BE2C (cell line): ENCODE results near the gene FOXA2.

Source experiments
- DNase-seq: peaks from one replicate; pipeline ENCODE4 v3.0.0-alpha.2; 2020
- H3K27me3 ChIP-seq: fragments of 250-450 bp; sonication (Bioruptor Pico); 2 replicates; pipeline ENCODE4 v1.5.1; 2020; ENCODE audit warnings: mild to moderate bottlenecking
- H3K36me3 ChIP-seq: fragments of 250-450 bp; sonication (Bioruptor Pico); 2 replicates; pipeline ENCODE4 v1.5.1; 2020; ENCODE audit warnings: mild to moderate bottlenecking
- H3K4me1 ChIP-seq: fragments of 250-450 bp; sonication (Bioruptor Pico); 2 replicates; pipeline ENCODE4 v1.5.1; 2020
- H3K4me3 ChIP-seq: 2 replicates; pipeline ENCODE4 v1.5.1; 2011; ENCODE audit warnings: low read depth, low read length
- H3K9me3 ChIP-seq: fragments of 250-450 bp; sonication (Bioruptor Pico); 2 replicates; pipeline ENCODE4 v1.5.1; 2020
- CTCF ChIP-seq: IDR thresholded peaks from 2 replicates; pipeline ENCODE4 v1.5.1; 2012; ENCODE audit warnings: mild to moderate bottlenecking, low read depth, low read length

The FOXA2 gene

DNA sequence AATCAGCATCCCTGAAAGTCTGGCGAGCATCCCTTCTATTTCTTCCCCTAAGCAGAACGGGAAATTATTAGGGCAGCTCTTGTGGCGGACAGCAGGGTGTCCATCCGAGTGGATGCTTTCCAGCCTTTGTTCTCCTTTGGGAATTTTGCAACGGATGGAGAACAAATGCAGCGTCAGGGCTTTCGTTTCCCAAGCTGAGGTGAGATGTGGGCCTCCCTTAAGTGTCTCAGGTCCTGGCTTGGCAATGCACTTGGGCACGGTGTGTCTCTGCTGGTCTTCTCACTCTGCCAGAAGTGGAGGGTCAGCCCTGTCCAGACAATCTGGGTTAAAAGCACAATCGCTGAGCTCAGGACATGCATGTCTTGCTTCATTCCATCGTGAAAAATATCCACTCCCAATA is 43.5 kb downstream of the FOXA2 start:
- Histone ChIP-seq H3K4me3 (no peak overlapping the region), H3K27me3 (no peaks in the 10 kb centered on the region), H3K4me1 (no peaks in the 10 kb centered on the region), H3K9me3 (no peaks in the 10 kb centered on the region), H3K36me3 (no peaks in the 10 kb centered on the region)
- DNase-seq, result no peak
- no peak for TF ChIP-seq CTCF

DNA sequence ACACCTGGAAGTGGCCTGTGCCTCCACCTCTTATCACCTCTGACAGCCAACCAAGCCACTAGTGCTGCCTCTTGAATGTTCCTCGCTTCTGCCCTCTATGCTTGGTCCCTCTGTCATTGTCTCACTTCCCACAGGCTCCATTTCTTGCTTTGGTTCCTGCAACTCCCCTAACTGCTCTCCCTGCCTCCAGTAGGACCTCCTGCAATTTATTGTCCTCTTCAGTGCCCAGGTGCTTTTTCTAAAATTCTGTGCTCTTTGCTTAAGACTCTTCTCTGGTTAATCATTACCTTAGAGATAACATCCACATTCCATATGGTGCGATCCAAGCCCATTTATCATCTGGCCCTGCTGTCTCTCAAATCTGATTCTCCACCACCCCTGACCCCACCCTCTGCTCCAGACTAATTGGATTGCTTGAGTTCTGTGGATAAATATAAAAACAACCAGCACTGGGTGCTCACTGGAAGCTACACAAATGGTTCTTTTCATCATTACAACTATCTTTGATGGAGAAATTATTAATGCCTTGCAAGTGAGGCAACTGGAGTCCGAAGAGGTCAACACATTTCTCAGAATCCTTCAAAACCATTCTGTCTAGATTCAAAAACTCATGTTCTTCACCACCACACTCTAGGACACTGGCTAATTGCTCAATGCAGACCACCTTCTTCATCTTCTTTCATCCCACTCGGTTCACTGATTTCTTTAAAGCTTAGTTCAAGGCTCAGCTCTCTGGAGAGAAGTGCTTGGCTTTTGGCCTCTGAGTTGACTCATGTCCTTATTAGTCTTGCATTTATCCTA is 47.2 kb downstream of the FOXA2 start:
- no peak for TF ChIP-seq CTCF
- Histone ChIP-seq H3K9me3 (no peaks in the 10 kb centered on the region), H3K27me3 (no peaks in the 10 kb centered on the region), H3K4me3 (no peak overlapping the region), H3K4me1 (no peaks in the 10 kb centered on the region), H3K36me3 (no peaks in the 10 kb centered on the region)
- no peak for DNase-seq

DNA sequence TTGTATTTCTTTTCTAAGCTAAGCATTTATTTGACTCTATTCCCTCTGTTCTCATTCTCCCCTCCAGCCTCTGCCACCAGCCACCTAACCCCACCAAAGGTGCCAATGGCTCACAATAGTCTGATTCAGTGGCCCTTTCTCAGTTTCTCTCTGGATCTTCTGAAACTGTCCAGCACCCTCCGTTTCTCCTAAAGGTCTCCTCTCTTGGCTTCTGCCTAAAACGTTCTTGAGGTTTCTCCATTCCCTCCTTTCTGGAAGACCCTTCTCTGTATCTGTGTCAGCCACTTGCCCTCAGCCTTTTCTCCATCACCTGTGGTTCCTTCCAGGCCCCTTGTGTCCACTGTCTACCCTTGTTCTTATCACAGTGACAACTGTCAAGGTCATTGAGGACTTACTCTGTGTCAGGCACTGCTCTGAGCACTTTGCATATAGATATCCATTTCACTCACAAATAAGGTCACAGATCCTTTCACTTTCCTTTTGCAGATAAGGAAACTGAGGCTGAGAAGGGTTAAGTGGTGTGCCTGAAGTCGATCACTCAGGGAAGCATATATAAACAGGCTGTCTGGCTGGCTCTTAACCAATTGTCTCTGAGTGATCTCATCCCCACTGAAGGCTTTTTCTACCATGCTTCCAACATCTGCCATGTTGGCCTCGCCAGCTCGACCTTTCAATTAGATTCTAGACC is 48.1 kb downstream of the FOXA2 start:
- Histone ChIP-seq H3K4me1 (no peaks in the 10 kb centered on the region), H3K36me3 (no peaks in the 10 kb centered on the region), H3K9me3 (no peaks in the 10 kb centered on the region), H3K4me3 (no peak overlapping the region), H3K27me3 (no peaks in the 10 kb centered on the region)
- DNase-seq, result no peak
- no peak for TF ChIP-seq CTCF

DNA sequence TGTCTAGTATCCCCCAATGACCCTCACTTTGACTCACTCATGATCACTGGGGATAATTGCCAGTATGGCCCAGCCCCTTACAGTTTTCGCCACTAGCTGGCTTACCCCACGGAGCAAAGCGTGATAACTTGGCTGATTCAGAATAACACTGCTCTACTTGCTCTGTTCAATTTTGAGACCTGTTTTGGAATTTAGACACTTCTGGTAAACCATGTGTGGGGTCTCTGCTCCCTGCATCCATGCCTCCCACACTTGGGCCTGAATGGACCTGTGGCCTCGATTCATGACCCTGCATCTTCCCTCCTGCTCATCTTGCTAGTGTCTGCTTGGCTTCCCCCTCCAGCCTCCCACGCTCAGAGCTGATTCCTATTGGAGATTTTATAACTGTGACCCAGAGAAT is 48.9 kb downstream of the FOXA2 start:
- DNase-seq, result no peak
- no peaks in the 10 kb centered on the region for H3K9me3 ChIP-seq
- H3K27me3 ChIP-seq, result no peaks in the 10 kb centered on the region
- H3K36me3 ChIP-seq, result no peaks in the 10 kb centered on the region
- H3K4me3 ChIP-seq, result no peak overlapping the region
- no peaks in the 10 kb centered on the region for H3K4me1 ChIP-seq
- TF ChIP-seq CTCF, result no peak

DNA sequence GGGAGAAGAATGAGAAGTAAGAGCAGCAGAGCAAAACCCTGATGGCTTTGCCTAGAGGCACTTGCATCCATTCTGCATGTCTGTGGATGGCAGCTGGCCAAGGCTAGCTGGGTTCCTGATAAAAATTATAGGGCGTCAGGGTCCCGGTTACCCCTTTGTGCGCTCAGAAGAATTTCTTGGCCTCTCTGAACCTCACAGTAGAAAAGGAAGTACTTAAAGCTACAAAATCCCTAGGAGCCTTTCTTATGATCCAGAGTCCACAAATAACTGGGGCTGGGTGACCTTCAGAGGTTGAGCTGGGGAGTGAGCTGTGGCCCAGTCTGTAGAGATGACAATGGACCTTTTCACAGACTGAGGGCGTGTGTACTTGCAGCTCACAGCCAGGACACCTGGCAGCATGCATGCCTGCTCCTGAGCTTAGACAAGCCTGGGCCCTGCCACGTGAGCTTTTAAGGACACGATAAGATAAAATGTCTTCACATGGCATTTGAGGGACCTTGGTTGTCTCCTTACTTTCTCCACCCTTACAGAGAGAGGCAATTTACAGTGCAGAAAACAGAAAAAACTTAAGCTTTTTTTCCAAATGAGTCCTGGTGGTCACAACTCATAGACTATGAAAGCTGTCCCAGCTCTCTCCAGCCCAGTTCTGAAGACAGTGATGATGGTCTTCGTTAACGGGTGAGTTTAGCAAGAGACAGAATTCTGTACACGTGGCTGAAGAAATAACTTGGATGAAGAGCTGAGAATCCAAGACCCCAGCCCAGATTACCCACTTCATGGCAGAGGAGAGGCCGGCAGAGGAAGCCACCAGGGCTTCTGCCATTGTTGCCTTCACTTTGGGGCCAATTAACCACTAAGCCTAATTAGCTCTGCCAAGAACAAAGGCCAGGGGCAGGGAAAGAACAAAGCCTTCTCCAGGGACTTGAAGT is 50.3 kb downstream of the FOXA2 start:
- H3K27me3 ChIP-seq, result no peaks in the 10 kb centered on the region
- no peak for TF ChIP-seq CTCF
- no peak for DNase-seq
- no peak overlapping the region for H3K4me3 ChIP-seq
- no peaks in the 10 kb centered on the region for H3K4me1 ChIP-seq
- no peaks in the 10 kb centered on the region for H3K9me3 ChIP-seq
- H3K36me3 ChIP-seq, result no peaks in the 10 kb centered on the region
